Effector CD4-positive, alpha-beta T cell (primary cell): ENCODE results near the gene NCAPD2.
"Not testable (repeated sequence)": the region's sequence is repeated elsewhere in the genome, so short reads cannot be mapped to it uniquely, and the experiment has no call there.

Experiments used
- DNase-seq: peaks from one replicate; pipeline ENCODE4 v3.0.0-alpha.2; 2020

The NCAPD2 gene

GRCh38 chr12:6463216-6463615 is 30.7 kb upstream of the NCAPD2 start:
- no peak for DNase-seq

- DNase-seq: no peak
Measured at GRCh38 chr12:6463858-6464257, 30.0 kb upstream of the NCAPD2 start.

GRCh38 chr12:6464531-6464930 is 29.4 kb upstream of the NCAPD2 start:
- no peak for DNase-seq

- peak; percentile 40 for DNase-seq
Measured at GRCh38 chr12:6465467-6466183, 28.3 kb upstream of the NCAPD2 start.

- no peak for DNase-seq
Measured at GRCh38 chr12:6466184-6466573, 27.7 kb upstream of the NCAPD2 start.

- DNase-seq: not testable (repeated sequence)
Measured at GRCh38 chr12:6466751-6467150, 27.2 kb upstream of the NCAPD2 start.

GRCh38 chr12:6467571-6468282 is 26.2 kb upstream of the NCAPD2 start:
- DNase-seq: not testable (repeated sequence)

GRCh38 chr12:6468283-6468575 is 25.7 kb upstream of the NCAPD2 start:
- DNase-seq: no peak

- DNase-seq: no peak
Measured at GRCh38 chr12:6469092-6469491, 24.8 kb upstream of the NCAPD2 start.

GRCh38 chr12:6469609-6470374 is 24.1 kb upstream of the NCAPD2 start:
- DNase-seq: no peak

GRCh38 chr12:6470375-6471163 is 23.3 kb upstream of the NCAPD2 start, which contains the start of gene VAMP1:
Gene VAMP1, minus strand, starts transcription at chr12:6470677. Its CDS starts 146 bp downstream, at chr12:6470531.
- DNase-seq: peak; percentile 98

GRCh38 chr12:6471989-6472360 is 21.9 kb upstream of the NCAPD2 start:
- DNase-seq: no peak

GRCh38 chr12:6472491-6472890 is 21.4 kb upstream of the NCAPD2 start:
- DNase-seq: no peak

GRCh38 chr12:6475233-6475975 is 18.5 kb upstream of the NCAPD2 start:
- DNase-seq: not testable (repeated sequence)

- DNase-seq: no peak
Measured at GRCh38 chr12:6476489-6476888, 17.4 kb upstream of the NCAPD2 start.

GRCh38 chr12:6477601-6478377 is 16.1 kb upstream of the NCAPD2 start:
- DNase-seq: not testable (repeated sequence)

- DNase-seq: no peak
Measured at GRCh38 chr12:6478416-6478815, 15.5 kb upstream of the NCAPD2 start.

GRCh38 chr12:6488240-6488639 is 5.7 kb upstream of the NCAPD2 start:
- DNase-seq: no peak

GRCh38 chr12:6489449-6489848 is 4.5 kb upstream of the NCAPD2 start:
- DNase-seq: no peak

- not testable (repeated sequence) for DNase-seq
Measured at GRCh38 chr12:6490673-6491072, 3.2 kb upstream of the NCAPD2 start.

GRCh38 chr12:6492838-6493496 is 935 bp upstream of the NCAPD2 start, which contains the start of gene MRPL51:
Gene MRPL51, minus strand, starts transcription at chr12:6493262. Its CDS starts 126 bp downstream, at chr12:6493136.
- peak; percentile 96 for DNase-seq
